GM12878 (cell line): ENCODE data around the gene USP35. TPM values are rescaled to one million over a fixed set of nuclear protein-coding genes. Genes with fewer than 3 reads are reported as not detected.

Experiments used
- ATAC-seq: fragments of 200-7000 bp; cut with Tn5 transposase; 3 replicates; pipeline ENCODE4 v1.9.1; 2020; ENCODE audit warnings: mild to moderate bottlenecking, moderate library complexity
- BruUV-seq: library from RNA; stranded (reverse); fragments of 400-500 nt; replicated peaks from 2 replicates; lab custom pipeline; 2021; lab: Mats Ljungman, UMichigan
- CTCF ChIA-PET: fragments of 300-600 bp; sonication (Branson Sonifier 250); formaldehyde crosslinking; extraction: SDS; loops from one replicate; lab custom pipeline; 2021; ENCODE audit warnings: inconsistent platforms; lab: Yijun Ruan, JAX
- POLR2A ChIA-PET: fragments of 350-600 bp; formaldehyde crosslinking; extraction: SDS; loops from one replicate; lab custom pipeline; 2021; ENCODE audit warnings: inconsistent platforms; lab: Charles Lee
- RAD21 ChIA-PET: fragments of 300-600 bp; sonication (Branson Sonifier 250); formaldehyde crosslinking; loops from one replicate; lab custom pipeline; 2023; ENCODE audit warnings: antibody characterized with exemption; ENCODE audit not compliant: unreplicated experiment; lab: Charles Lee
- SMC1A ChIA-PET: fragments of 300-600 bp; sonication (Branson Sonifier 250); formaldehyde crosslinking; loops from one replicate; lab custom pipeline; 2023; ENCODE audit not compliant: unreplicated experiment, uncharacterized antibody; lab: Charles Lee
- DNase-seq: peaks from one replicate; pipeline ENCODE4 v3.0.0-alpha.2; 2011; ENCODE audit warnings: low read depth, low spot score
- FAIRE-seq: peaks from 3 replicates; lab custom pipeline; 2011; peaks lifted over from hg19 to GRCh38; lab: Jason Lieb, UNC
- H2AFZ ChIP-seq: 2 replicates; pipeline ENCODE4 v1.6.0; 2011; ENCODE audit warnings: low read depth, low read length, control low read depth; ENCODE audit not compliant: control insufficient read depth
- H3K27ac ChIP-seq: 2 replicates; pipeline ENCODE4 v1.5.1; 2011; ENCODE audit warnings: control low read depth; ENCODE audit not compliant: control insufficient read depth, insufficient read depth
- H3K27me3 ChIP-seq, 2 experiments: replicated peaks in 1 of 2; 2 replicates each; pipeline versions ENCODE4 v1.6.0 to v1.6.1; 2011; ENCODE audit warnings: low read length in 1 of 2; ENCODE audit not compliant: control insufficient read depth in 2 of 2, insufficient read depth in 2 of 2
- H3K36me3 ChIP-seq, 2 experiments: 2 replicates each; pipeline ENCODE4 v1.5.1; 2011; ENCODE audit warnings: low read length in 1 of 2; ENCODE audit not compliant: control insufficient read depth in 2 of 2, insufficient read depth in 2 of 2
- H3K4me1 ChIP-seq: 2 replicates; pipeline ENCODE4 v1.6.1; 2011; ENCODE audit warnings: mild to moderate bottlenecking, low read length, moderate library complexity, mixed read lengths; ENCODE audit not compliant: control insufficient read depth, insufficient read depth
- H3K4me2 ChIP-seq: 2 replicates; pipeline ENCODE4 v1.6.0; 2011; ENCODE audit warnings: control low read depth; ENCODE audit not compliant: control insufficient read depth, insufficient read depth
- H3K4me3 ChIP-seq: fragments of 200-600 bp; sonication (generic); 2 replicates; pipeline ENCODE4 v1.5.1; 2016
- H3K79me2 ChIP-seq: 2 replicates; pipeline ENCODE4 v1.6.0; 2011; ENCODE audit warnings: low read length; ENCODE audit not compliant: control insufficient read depth, insufficient read depth
- H3K9ac ChIP-seq: 2 replicates; pipeline ENCODE4 v1.8.0; 2011; ENCODE audit warnings: low read length, control low read depth, mixed read lengths; ENCODE audit not compliant: control insufficient read depth, insufficient read depth
- H3K9me3 ChIP-seq: replicated peaks from 3 replicates; pipeline ENCODE4 v1.5.1; 2011; ENCODE audit warnings: mild to moderate bottlenecking, low read length; ENCODE audit not compliant: control insufficient read depth, insufficient read depth
- H4K20me1 ChIP-seq: 2 replicates; pipeline ENCODE4 v1.6.0; 2011; ENCODE audit not compliant: control insufficient read depth, insufficient read depth
- ASH2L ChIP-seq: fragments of 300-600, 200-600 bp; sonication (generic); IDR thresholded peaks from 2 replicates; pipeline ENCODE4 v1.6.1; 2017; ENCODE audit warnings: low read depth, mild to moderate bottlenecking, borderline replicate concordance
- ATF7 ChIP-seq: fragments of 450-650 bp; IDR thresholded peaks from 2 replicates; pipeline ENCODE4 v1.6.1; 2016; ENCODE audit warnings: low read depth, mild to moderate bottlenecking
- BHLHE40 ChIP-seq, 2 experiments: fragments of 450-650 bp in 1 of 2; IDR thresholded peaks; 2 replicates each; pipeline ENCODE4 v1.6.1; 2011 to 2017; ENCODE audit warnings: low read depth in 2 of 2, borderline replicate concordance in 1 of 2, improper control_type of control experiment in 1 of 2, low read length in 1 of 2, mild to moderate bottlenecking in 1 of 2
- CEBPB ChIP-seq, 2 experiments: fragments of 150-350 bp in 1 of 2; IDR thresholded peaks; 2 replicates each; pipeline ENCODE4 v1.6.1; 2012 to 2014; ENCODE audit warnings: low read depth in 2 of 2, low read length in 2 of 2, borderline replicate concordance in 1 of 2, inconsistent platforms in 1 of 2
- DPF2 ChIP-seq: fragments of 450-650 bp; IDR thresholded peaks from 2 replicates; pipeline ENCODE4 v1.6.1; 2017; ENCODE audit warnings: mild to moderate bottlenecking
- IKZF2 ChIP-seq, 2 experiments: fragments of 450-650 bp; IDR thresholded peaks; 2 replicates each; pipeline ENCODE4 v1.6.1; 2017; ENCODE audit warnings: mild to moderate bottlenecking in 2 of 2, moderate library complexity in 2 of 2
- JUNB ChIP-seq: IDR thresholded peaks from 2 replicates; pipeline ENCODE4 v1.6.1; 2016; ENCODE audit warnings: antibody characterized with exemption, mild to moderate bottlenecking
- MTA2 ChIP-seq: fragments of 450-650 bp; IDR thresholded peaks from 2 replicates; pipeline ENCODE4 v1.6.1; 2016; ENCODE audit warnings: low read depth, mild to moderate bottlenecking, moderate library complexity
- NFIC ChIP-seq: IDR thresholded peaks from 2 replicates; pipeline ENCODE4 v1.6.1; 2012; ENCODE audit warnings: low read depth, mild to moderate bottlenecking, inconsistent platforms, low read length, moderate library complexity
- NR2C1 ChIP-seq: fragments of 450-650 bp; IDR thresholded peaks from 2 replicates; pipeline ENCODE4 v1.6.1; 2017; ENCODE audit warnings: antibody characterized with exemption, mild to moderate bottlenecking, moderate library complexity
- PAX5 ChIP-seq: IDR thresholded peaks from 2 replicates; pipeline ENCODE4 v1.6.1; 2011; ENCODE audit warnings: low read depth, low read length, borderline replicate concordance
- PML ChIP-seq: IDR thresholded peaks from 2 replicates; pipeline ENCODE4 v1.6.1; 2012; ENCODE audit warnings: low read length, inconsistent platforms
- RUNX3 ChIP-seq: IDR thresholded peaks from 2 replicates; pipeline ENCODE4 v1.6.1; 2012; ENCODE audit warnings: low read length, inconsistent platforms
- SP1 ChIP-seq: IDR thresholded peaks from one replicate; pipeline ENCODE4 v1.6.1; 2011; ENCODE audit warnings: low read depth, low read length
- SPI1 ChIP-seq: IDR thresholded peaks from 2 replicates; pipeline ENCODE4 v1.6.1; 2011; ENCODE audit warnings: low read depth, mild to moderate bottlenecking, low read length, moderate library complexity, borderline replicate concordance; ENCODE audit not compliant: insufficient read depth
- WGBS: methylation state at CpG from one replicate; pipeline ENCODE4 v1.1.6; 2016; ENCODE audit warnings: low lambda C conversion rate; ENCODE audit not compliant: insufficient replicate concordance, insufficient coverage; ENCODE audit errors: missing lambda C conversion rate; 5-methylcytosine and 5-hydroxymethylcytosine counted together
- in situ Hi-C: fragments of 300-500 bp; cut with MboI; formaldehyde crosslinking; loops from 9 replicates; pipeline ENCODE4 v1.14.3; 2018; ENCODE audit warnings: mixed read lengths
- intact Hi-C: fragments of 100-400 bp; cut with micrococcal nuclease; formaldehyde crosslinking; loops from one replicate; pipeline ENCODE4 v1.14.2; 2022; ENCODE audit not compliant: unreplicated experiment
- polyA plus RNA-seq, 11 experiments: library from polyadenylated mRNA; depleted of rRNA in 4 of 11; unstranded in 6 of 11; stranded (reverse) in 5 of 11; fragments of >200 nt; fragmentation: Nextera tagmentation in 4 of 11; fragmentation: Illumina TruSeq in 1 of 11; extraction: Ambion mirVana in 4 of 11; extraction: Trizol in 1 of 11; gene quantifications; 1 replicate in 1 of 11; 2 replicates in 10 of 11; pipeline versions ENCODE4 v1.2.1 to v1.2.3, GENCODE V29; 2011 to 2016; ENCODE audit warnings: inconsistent platforms in 2 of 11, missing spikeins in 2 of 11, low read depth in 1 of 11
- total RNA-seq, 4 experiments: library from RNA; depleted of rRNA in 3 of 4; stranded (reverse); fragments of >200 nt in 3 of 4; fragmentation: Illumina TruSeq in 1 of 4; extraction: Trizol in 1 of 4; gene quantifications; 2 replicates each; pipeline versions ENCODE4 v1.2.1 to v1.2.3, GENCODE V29; 2013 to 2021
- TF ChIP-seq, protein P1 (sequence below): IDR thresholded peaks from 2 replicates; pipeline ENCODE4 v1.6.1; 2012; ENCODE audit warnings: low read length, inconsistent platforms
- TF ChIP-seq, protein P2 (sequence below): IDR thresholded peaks from 2 replicates; pipeline ENCODE4 v1.6.1; 2011; ENCODE audit warnings: borderline replicate concordance, low read depth, mild to moderate bottlenecking, moderate library complexity, low read length; ENCODE audit not compliant: insufficient read depth, poor library complexity, severe bottlenecking
- TF ChIP-seq, protein P3 (sequence below), 3 experiments: IDR thresholded peaks in 2 of 3; conservative IDR thresholded peaks in 1 of 3; 2 replicates each; pipeline ENCODE4 v1.5.1; 2011; ENCODE audit warnings: low read depth in 3 of 3, low read length in 3 of 3, mild to moderate bottlenecking in 3 of 3, control low read depth in 2 of 3, moderate library complexity in 2 of 3, inconsistent platforms in 1 of 3, mixed read lengths in 1 of 3; ENCODE audit not compliant: control insufficient read depth in 2 of 3, insufficient read depth in 1 of 3; ENCODE audit errors: extremely low read depth in 1 of 3

Gene USP35
- total and polyA plus RNA-seq, 10 of the 15 experiments (the other 5 are each of a cell fraction or from before 2014, with no cell fraction given) = 0.13 to 6.4 (median 3.1) TPM; not detected in 1

DNA sequence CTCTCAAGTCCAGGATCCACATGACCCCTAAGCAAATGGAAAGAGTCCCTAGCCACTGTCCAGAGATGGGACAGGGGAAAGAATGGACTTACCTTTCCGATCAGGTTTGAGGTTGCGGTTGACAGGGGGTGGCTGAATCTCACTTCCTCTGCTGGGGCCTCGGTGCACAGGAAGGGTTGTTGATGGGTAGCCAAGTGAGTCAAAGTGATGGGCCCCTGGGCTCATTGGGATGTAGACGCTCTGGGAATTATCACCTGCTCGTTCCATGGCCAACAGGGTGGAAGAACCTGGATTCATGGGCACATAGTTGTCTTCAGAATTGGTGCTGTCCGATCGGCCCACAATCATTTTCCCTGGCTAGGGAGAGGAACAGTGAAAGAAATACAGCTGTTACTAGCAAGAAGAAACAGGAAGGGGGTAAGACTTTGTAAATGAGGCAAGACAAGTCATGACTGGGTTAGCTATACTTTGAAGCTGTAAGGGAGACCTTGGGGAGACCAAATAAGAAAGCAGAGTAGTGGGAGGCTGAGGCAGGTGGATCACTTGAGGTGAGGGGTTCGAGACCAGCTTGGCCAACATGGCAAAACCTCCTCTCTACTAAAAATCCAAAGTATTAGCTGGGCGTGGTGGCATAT is 34.7 kb downstream of the USP35 start:
- in situ Hi-C loops = loop anchor here (5.0 kb wide), 1 partner anchor 339 kb away; no protein-coding TSS in a partner anchor
- ChIA-PET POLR2A (interaction anchor here (0.6 to 1.1 kb wide), 3 partner anchors 33 to 212 kb away, joined by 3 to 5 read pairs (median 3); no protein-coding TSS in a partner anchor), SMC1A (interaction anchor here (0.7 to 1.0 kb wide), 4 partner anchors 36 to 351 kb away, joined by 3 to 4 read pairs (median 4); partner anchors contain the start of genes ALG8 and NARS2), RAD21 (interaction anchor here (0.6 to 2.0 kb wide), 7 partner anchors 87 to 341 kb away, joined by 3 to 5 read pairs (median 4); no protein-coding TSS in a partner anchor), CTCF (interaction anchor here (8.1 kb wide), 1 partner anchor 343 kb away, joined by 181 read pairs; no protein-coding TSS in a partner anchor)
- DNase-seq (peak; percentile 62), FAIRE-seq (peak; percentile 79), ATAC-seq (peak; percentile 90)
- H3K4me3 ChIP-seq = no peak overlapping the region; the same call in 1 of the 2 replicates
- H3K27me3 ChIP-seq = no peaks in the 10 kb centered on the region
- 0 out of 4 replicates have a peak, but pooled peaks cover 0 to 3% of the 10 kb centered on the region in 2 experiments for H3K36me3 ChIP-seq
- no peaks in the 10 kb centered on the region for H3K79me2 ChIP-seq
- peak overlapping the region; percentile 76 for H3K27ac ChIP-seq
- H2AFZ ChIP-seq = peak overlapping the region; percentile 46
- peaks cover 58% of the 10 kb centered on the region for H3K4me1 ChIP-seq
- peak overlapping the region; percentile 74 for H3K4me2 ChIP-seq
- H3K9ac ChIP-seq = 0 out of 2 replicates have a peak overlapping the region, but pooled peaks have one; percentile 15
- under 1% methylated on average over 9 of the region's 9 CpGs for WGBS
- no peaks in the 10 kb centered on the region for H4K20me1 ChIP-seq
- no peaks in the 10 kb centered on the region for H3K9me3 ChIP-seq
- BruUV-seq = no TSS peak
- intact Hi-C loops = loop anchor here (2.0 kb wide), 1 partner anchor 35 kb away; the partner anchor contains the start of genes KCTD21 and USP35
- TF ChIP-seq JUNB (no peak; the same call in 1 of the 2 replicates), PML (0 out of 2 replicates have a peak, but pooled peaks have one; percentile 30), ATF7 (peak; percentile 34; the same call in 1 of the 2 replicates), PAX5 (peak; percentile 80; the same call in 1 of the 2 replicates), MTA2 (peak; percentile 72), CEBPB (IDR thresholded peaks at IDR 0.05; ENCODE audit: borderline replicate concordance in 1 of 2, low read depth in 2 of 2, low read length in 2 of 2) (no peak), NFIC (peak; percentile 91), BHLHE40 (IDR thresholded peaks at IDR 0.05; ENCODE audit: borderline replicate concordance in 1 of 2, low read depth in 2 of 2, low read length in 1 of 2) (peak in 1 of 2 experiments; percentile 26; a peak in 1 of 4 replicates), RUNX3 (peak; percentile 99), ASH2L (peak; percentile 42; the same call in 1 of the 2 replicates), NR2C1 (no peak), SP1 (peak; percentile 53), DPF2 (peak; percentile 87), IKZF2 (IDR thresholded peaks at IDR 0.05) (peak; percentile 91), SPI1 (peak; percentile 98)
- TF ChIP-seq, protein P1, sequence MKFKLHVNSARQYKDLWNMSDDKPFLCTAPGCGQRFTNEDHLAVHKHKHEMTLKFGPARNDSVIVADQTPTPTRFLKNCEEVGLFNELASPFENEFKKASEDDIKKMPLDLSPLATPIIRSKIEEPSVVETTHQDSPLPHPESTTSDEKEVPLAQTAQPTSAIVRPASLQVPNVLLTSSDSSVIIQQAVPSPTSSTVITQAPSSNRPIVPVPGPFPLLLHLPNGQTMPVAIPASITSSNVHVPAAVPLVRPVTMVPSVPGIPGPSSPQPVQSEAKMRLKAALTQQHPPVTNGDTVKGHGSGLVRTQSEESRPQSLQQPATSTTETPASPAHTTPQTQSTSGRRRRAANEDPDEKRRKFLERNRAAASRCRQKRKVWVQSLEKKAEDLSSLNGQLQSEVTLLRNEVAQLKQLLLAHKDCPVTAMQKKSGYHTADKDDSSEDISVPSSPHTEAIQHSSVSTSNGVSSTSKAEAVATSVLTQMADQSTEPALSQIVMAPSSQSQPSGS = peak; percentile 73; the same call in 1 of the 2 replicates
- TF ChIP-seq, protein P2, sequence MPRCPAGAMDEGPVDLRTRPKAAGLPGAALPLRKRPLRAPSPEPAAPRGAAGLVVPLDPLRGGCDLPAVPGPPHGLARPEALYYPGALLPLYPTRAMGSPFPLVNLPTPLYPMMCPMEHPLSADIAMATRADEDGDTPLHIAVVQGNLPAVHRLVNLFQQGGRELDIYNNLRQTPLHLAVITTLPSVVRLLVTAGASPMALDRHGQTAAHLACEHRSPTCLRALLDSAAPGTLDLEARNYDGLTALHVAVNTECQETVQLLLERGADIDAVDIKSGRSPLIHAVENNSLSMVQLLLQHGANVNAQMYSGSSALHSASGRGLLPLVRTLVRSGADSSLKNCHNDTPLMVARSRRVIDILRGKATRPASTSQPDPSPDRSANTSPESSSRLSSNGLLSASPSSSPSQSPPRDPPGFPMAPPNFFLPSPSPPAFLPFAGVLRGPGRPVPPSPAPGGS = peak; percentile 40
- TF ChIP-seq, protein P3, sequence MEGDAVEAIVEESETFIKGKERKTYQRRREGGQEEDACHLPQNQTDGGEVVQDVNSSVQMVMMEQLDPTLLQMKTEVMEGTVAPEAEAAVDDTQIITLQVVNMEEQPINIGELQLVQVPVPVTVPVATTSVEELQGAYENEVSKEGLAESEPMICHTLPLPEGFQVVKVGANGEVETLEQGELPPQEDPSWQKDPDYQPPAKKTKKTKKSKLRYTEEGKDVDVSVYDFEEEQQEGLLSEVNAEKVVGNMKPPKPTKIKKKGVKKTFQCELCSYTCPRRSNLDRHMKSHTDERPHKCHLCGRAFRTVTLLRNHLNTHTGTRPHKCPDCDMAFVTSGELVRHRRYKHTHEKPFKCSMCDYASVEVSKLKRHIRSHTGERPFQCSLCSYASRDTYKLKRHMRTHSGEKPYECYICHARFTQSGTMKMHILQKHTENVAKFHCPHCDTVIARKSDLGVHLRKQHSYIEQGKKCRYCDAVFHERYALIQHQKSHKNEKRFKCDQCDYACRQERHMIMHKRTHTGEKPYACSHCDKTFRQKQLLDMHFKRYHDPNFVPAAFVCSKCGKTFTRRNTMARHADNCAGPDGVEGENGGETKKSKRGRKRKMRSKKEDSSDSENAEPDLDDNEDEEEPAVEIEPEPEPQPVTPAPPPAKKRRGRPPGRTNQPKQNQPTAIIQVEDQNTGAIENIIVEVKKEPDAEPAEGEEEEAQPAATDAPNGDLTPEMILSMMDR (IDR thresholded peaks at IDR 0.05 in 2 of 3, conservative IDR thresholded peaks at IDR 0.05 in 1 of 3; ENCODE audit: control insufficient read depth in 2 of 3, extremely low read depth in 1 of 3, insufficient read depth in 1 of 3, low read depth in 3 of 3, low read length in 3 of 3) = no peak
